WI38 (cell line): ENCODE measurements around the gene CTNNA2.
"Not testable (repeated sequence)": the region's sequence is repeated elsewhere in the genome, so short reads cannot be mapped to it uniquely, and the experiment has no call there.

Experiments
- H3K4me3 ChIP-seq: 2 replicates; pipeline ENCODE4 v1.5.1; 2011; ENCODE audit warnings: low read depth, mild to moderate bottlenecking, control low read depth, low read length
- TF ChIP-seq, protein P1 (sequence below): IDR thresholded peaks from 2 replicates; pipeline ENCODE4 v1.5.1; 2012; ENCODE audit warnings: low read depth, mild to moderate bottlenecking, control low read depth, low read length

CTNNA2 gene

GRCh38 chr2:80139001-80139400 is 626.1 kb downstream of the CTNNA2 start:
- TF ChIP-seq, protein P1, sequence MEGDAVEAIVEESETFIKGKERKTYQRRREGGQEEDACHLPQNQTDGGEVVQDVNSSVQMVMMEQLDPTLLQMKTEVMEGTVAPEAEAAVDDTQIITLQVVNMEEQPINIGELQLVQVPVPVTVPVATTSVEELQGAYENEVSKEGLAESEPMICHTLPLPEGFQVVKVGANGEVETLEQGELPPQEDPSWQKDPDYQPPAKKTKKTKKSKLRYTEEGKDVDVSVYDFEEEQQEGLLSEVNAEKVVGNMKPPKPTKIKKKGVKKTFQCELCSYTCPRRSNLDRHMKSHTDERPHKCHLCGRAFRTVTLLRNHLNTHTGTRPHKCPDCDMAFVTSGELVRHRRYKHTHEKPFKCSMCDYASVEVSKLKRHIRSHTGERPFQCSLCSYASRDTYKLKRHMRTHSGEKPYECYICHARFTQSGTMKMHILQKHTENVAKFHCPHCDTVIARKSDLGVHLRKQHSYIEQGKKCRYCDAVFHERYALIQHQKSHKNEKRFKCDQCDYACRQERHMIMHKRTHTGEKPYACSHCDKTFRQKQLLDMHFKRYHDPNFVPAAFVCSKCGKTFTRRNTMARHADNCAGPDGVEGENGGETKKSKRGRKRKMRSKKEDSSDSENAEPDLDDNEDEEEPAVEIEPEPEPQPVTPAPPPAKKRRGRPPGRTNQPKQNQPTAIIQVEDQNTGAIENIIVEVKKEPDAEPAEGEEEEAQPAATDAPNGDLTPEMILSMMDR: no peak
- H3K4me3 ChIP-seq: no peak overlapping the region

GRCh38 chr2:80141007-80141726 is 628.3 kb downstream of the CTNNA2 start:
- TF ChIP-seq, protein P1: no peak
- no peak overlapping the region for H3K4me3 ChIP-seq

- TF ChIP-seq, protein P1: no peak
- H3K4me3 ChIP-seq: no peak overlapping the region
Observed at GRCh38 chr2:80145499-80145898, 632.6 kb downstream of the CTNNA2 start.

DNA sequence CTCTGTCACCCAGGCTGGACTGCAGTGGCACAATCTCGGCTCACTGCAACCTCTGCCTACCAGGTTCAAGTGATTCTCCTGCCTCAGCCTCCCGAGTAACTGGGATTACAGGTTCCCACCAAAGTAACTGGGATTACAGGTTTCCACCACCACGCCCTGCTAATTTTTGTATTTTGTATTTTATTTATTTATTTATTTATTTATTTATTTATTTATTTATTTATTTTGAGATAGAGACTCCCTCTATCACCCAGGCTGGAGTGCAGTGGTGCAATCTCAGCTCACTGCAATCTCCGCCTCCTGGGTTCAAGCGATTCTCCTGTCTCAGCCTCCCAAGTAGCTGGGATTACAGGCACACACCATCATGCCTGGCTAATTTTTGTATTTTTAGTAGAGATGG is 633.9 kb downstream of the CTNNA2 start:
- H3K4me3 ChIP-seq: not testable (repeated sequence)

- TF ChIP-seq, protein P1: no peak
- no peak overlapping the region for H3K4me3 ChIP-seq
Observed at GRCh38 chr2:80147690-80148089, 634.8 kb downstream of the CTNNA2 start.

GRCh38 chr2:80148906-80149305 is 636.1 kb downstream of the CTNNA2 start:
- H3K4me3 ChIP-seq: no peak overlapping the region
- TF ChIP-seq, protein P1: no peak

GRCh38 chr2:80149991-80150390 is 637.1 kb downstream of the CTNNA2 start:
- TF ChIP-seq, protein P1: no peak
- no peak overlapping the region for H3K4me3 ChIP-seq

DNA sequence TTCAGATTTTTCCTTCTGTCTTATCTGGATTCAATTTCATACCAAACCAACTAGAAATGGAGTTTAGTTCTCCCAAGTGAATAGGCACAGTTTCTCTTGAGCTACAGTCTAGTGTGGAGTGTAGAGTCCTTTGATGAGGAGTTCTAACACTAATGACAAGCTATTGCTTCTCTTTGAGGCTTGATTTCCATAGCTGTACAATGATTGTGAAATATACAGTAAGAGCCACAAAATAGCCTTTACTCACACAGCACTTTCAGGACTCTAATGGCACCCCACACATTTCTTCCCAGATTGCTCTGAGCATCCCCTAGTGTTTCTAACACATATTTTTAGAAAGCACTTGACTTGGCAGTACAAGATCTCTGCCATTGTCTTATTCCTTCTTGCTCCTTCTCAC is 638.4 kb downstream of the CTNNA2 start:
- H3K4me3 ChIP-seq: no peak overlapping the region
- TF ChIP-seq, protein P1: no peak
